ENCODE data around the gene FOSL2. TPM values are rescaled to one million over a fixed set of nuclear protein-coding genes. Genes with fewer than 3 reads are reported as not detected.

The FOSL2 gene
- 15.6 and 38.5 TPM in 2 replicates for total RNA-seq

GRCh38 chr2:28392297-28393113 lies at the start of gene FOSL2:
Gene FOSL2, plus strand, starts transcription at chr2:28392858. Its CDS starts 863 bp downstream, at chr2:28393721.

Other genes starting within 250 kb of the FOSL2 start
- gene PLB1, start 103.2 kb downstream of the FOSL2 start, total RNA-seq: 0.33 and 0.43 TPM in 2 replicates

Measured in dermis lymphatic vessel endothelial cell (primary cell).